Esophagus squamous epithelium (tissue), 4 donors: ENCODE data around the gene ABCC12.

ENCODE experiments used
- POLR2A ChIP-seq, 4 donors: fragments of 450-650 bp; IDR thresholded peaks; one replicate each; pipeline ENCODE4 v1.6.1; 2017; ENCODE audit warnings: antibody characterized with exemption in 4 of 4, mild to moderate bottlenecking in 4 of 4, moderate library complexity in 3 of 4
- TF ChIP-seq, protein P1 (sequence below), 6 experiments: fragments of 450-650 bp in 4 of 6; fragments of 200-600 bp in 2 of 6; sonication (generic) in 2 of 6; IDR thresholded peaks; one replicate each; pipeline ENCODE4 v1.5.1; 2016 to 2019; ENCODE audit warnings: antibody characterized with exemption in 6 of 6, mild to moderate bottlenecking in 4 of 6, moderate library complexity in 4 of 6

GRCh38 chr16:48113471-48113870, 42.3 kb downstream of the ABCC12 start:
- TF ChIP-seq, protein P1, sequence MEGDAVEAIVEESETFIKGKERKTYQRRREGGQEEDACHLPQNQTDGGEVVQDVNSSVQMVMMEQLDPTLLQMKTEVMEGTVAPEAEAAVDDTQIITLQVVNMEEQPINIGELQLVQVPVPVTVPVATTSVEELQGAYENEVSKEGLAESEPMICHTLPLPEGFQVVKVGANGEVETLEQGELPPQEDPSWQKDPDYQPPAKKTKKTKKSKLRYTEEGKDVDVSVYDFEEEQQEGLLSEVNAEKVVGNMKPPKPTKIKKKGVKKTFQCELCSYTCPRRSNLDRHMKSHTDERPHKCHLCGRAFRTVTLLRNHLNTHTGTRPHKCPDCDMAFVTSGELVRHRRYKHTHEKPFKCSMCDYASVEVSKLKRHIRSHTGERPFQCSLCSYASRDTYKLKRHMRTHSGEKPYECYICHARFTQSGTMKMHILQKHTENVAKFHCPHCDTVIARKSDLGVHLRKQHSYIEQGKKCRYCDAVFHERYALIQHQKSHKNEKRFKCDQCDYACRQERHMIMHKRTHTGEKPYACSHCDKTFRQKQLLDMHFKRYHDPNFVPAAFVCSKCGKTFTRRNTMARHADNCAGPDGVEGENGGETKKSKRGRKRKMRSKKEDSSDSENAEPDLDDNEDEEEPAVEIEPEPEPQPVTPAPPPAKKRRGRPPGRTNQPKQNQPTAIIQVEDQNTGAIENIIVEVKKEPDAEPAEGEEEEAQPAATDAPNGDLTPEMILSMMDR (IDR thresholded peaks at IDR 0.05), result peak in 1 of 6 experiments; percentile 24
- no peak for TF ChIP-seq POLR2A (IDR thresholded peaks at IDR 0.05)
